Measurements from ENCODE around the gene ARMC9. TPM values are rescaled to one million over a fixed set of nuclear protein-coding genes. Genes with fewer than 3 reads are reported as not detected.

Gene ARMC9
- total RNA-seq, 3 donors from 2014 or later: 10.9 to 32.2 (median 11.9) TPM

GRCh38 chr2:231362555-231363184, 164.2 kb downstream of the ARMC9 start:
- H3K4me3 ChIP-seq: no peak overlapping the region
- no peak for ATAC-seq
- no peak for DNase-seq
- no peaks in the 10 kb centered on the region for H3K36me3 ChIP-seq (ENCODE audit: low read depth)
- TF ChIP-seq, protein P1, sequence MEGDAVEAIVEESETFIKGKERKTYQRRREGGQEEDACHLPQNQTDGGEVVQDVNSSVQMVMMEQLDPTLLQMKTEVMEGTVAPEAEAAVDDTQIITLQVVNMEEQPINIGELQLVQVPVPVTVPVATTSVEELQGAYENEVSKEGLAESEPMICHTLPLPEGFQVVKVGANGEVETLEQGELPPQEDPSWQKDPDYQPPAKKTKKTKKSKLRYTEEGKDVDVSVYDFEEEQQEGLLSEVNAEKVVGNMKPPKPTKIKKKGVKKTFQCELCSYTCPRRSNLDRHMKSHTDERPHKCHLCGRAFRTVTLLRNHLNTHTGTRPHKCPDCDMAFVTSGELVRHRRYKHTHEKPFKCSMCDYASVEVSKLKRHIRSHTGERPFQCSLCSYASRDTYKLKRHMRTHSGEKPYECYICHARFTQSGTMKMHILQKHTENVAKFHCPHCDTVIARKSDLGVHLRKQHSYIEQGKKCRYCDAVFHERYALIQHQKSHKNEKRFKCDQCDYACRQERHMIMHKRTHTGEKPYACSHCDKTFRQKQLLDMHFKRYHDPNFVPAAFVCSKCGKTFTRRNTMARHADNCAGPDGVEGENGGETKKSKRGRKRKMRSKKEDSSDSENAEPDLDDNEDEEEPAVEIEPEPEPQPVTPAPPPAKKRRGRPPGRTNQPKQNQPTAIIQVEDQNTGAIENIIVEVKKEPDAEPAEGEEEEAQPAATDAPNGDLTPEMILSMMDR (IDR thresholded peaks at IDR 0.05): no peak
- H3K9me3 ChIP-seq: no peaks in the 10 kb centered on the region
- H3K4me1 ChIP-seq (ENCODE audit: low read depth): no peaks in the 10 kb centered on the region
- intact Hi-C loops (cut with DNase I, micrococcal nuclease): no loop called here

GRCh38 chr2:231364061-231364460, 165.6 kb downstream of the ARMC9 start:
- TF ChIP-seq, protein P1 (IDR thresholded peaks at IDR 0.05): no peak
- DNase-seq (no peak), ATAC-seq (no peak)
- Histone ChIP-seq H3K4me3 (no peak overlapping the region), H3K36me3 (ENCODE audit: low read depth) (no peaks in the 10 kb centered on the region), H3K9me3 (no peaks in the 10 kb centered on the region), H3K4me1 (ENCODE audit: low read depth) (no peaks in the 10 kb centered on the region)
- intact Hi-C loops (cut with DNase I, micrococcal nuclease): no loop called here

DNA sequence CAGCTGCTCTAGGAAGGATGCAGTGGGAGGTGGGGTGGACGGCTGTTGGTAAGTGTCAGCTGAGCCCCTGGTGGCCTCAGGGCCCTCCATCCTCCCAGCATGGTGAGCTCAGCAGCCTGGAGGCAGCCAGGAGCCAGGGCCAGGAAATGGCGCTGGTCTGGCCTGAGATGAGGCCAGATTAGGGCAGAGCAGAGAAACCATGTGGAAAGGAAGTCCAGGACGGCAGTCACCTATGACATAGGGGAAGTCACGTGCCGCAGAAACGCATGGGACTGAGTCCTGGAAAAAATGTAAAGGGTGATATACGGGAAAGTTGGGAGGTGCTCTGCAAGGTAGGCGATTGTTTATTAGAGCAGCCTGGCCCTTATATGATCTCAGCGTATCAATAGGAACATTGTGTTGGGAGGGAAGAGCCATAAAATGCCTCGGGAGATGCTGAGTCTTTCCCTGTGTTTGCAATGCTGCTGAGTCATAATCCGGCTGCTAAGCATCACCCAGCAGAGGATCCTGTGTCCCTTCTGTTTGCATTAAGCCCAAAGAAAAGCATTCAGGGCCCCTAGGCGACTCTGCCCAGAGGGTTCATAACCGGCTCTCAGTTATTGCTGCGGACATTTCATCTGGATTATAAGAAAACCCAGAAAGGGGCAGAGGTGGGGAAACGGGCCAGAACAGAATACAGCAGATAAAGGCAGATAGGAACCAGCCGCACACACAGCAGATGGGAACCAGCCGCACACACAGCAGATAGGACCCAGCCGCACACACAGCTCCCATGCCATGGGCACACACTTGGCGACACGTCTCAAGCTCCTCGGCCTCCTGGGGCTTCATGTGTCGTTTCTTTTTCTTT, 166.8 kb downstream of the ARMC9 start:
- intact Hi-C loops (cut with DNase I, micrococcal nuclease): no loop called here
- Histone ChIP-seq H3K36me3 (ENCODE audit: low read depth) (no peaks in the 10 kb centered on the region), H3K4me3 (no peak overlapping the region), H3K4me1 (ENCODE audit: low read depth) (no peaks in the 10 kb centered on the region), H3K9me3 (no peaks in the 10 kb centered on the region)
- peak; percentile 94 for ATAC-seq
- TF ChIP-seq, protein P1 (IDR thresholded peaks at IDR 0.05): no peak
- DNase-seq: peak in 1 of 3 donors; percentile 49

DNA sequence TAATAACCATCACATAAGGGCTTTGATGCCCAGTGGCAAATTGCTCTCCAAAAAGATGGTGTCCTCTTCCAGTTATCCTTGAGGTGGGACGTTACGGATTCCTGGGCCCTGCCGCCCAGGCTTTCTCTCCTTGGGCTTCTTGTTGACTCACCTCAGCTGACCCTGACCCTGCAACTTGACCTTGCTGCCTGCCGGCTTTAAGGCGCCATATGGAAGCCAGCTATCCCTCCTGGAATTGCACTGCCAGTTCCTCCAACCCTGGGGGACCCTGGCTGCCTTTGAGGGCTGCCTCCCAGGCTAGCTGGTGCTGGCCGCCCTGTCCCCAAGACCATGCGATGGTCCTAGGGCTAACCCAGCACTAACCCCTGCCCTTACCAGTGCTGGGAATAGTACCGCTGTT, 168.7 kb downstream of the ARMC9 start:
- no peak overlapping the region for H3K4me3 ChIP-seq
- DNase-seq (no peak), ATAC-seq (no peak)
- TF ChIP-seq, protein P1 (IDR thresholded peaks at IDR 0.05): no peak
- no peaks in the 10 kb centered on the region for H3K9me3 ChIP-seq
- H3K36me3 ChIP-seq (ENCODE audit: low read depth): no peaks in the 10 kb centered on the region
- intact Hi-C loops (cut with DNase I, micrococcal nuclease): no loop called here
- no peaks in the 10 kb centered on the region for H3K4me1 ChIP-seq (ENCODE audit: low read depth)

- Histone ChIP-seq H3K36me3 (ENCODE audit: low read depth) (no peaks in the 10 kb centered on the region), H3K4me1 (ENCODE audit: low read depth) (no peaks in the 10 kb centered on the region), H3K9me3 (no peaks in the 10 kb centered on the region), H3K4me3 (no peak overlapping the region)
- intact Hi-C loops (cut with DNase I, micrococcal nuclease): no loop called here
- ATAC-seq: no peak
- peak in 2 of 3 donors; percentile 30 to 43 for DNase-seq
- TF ChIP-seq, protein P1 (IDR thresholded peaks at IDR 0.05): no peak
These were observed 171.4 kb downstream of the ARMC9 start for GRCh38 chr2:231369580-231370428.
